ENCODE data around the gene MAPRE2.

MAPRE2 gene

DNA sequence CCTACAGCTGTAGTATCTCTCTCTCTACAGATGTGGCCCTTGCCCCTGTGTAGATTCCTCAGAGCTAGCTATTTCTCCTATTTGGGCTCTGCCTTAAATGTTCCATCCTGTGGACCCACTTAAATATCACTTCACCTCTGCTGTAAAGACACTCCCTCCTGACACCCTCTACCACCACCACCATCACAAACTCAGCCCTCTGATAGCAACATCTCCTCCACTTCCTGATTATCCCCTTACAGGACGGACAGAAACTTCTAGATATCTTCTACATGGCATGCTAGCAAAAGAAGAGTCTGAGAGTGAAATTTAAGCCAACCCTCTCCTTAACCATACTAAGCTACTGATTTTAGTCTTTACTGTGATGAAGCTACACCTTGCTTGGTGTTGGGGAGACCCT lies 3.2 kb upstream of the MAPRE2 start:
- no peak for DNase-seq (ENCODE audit: low read depth, low spot score)

DNA sequence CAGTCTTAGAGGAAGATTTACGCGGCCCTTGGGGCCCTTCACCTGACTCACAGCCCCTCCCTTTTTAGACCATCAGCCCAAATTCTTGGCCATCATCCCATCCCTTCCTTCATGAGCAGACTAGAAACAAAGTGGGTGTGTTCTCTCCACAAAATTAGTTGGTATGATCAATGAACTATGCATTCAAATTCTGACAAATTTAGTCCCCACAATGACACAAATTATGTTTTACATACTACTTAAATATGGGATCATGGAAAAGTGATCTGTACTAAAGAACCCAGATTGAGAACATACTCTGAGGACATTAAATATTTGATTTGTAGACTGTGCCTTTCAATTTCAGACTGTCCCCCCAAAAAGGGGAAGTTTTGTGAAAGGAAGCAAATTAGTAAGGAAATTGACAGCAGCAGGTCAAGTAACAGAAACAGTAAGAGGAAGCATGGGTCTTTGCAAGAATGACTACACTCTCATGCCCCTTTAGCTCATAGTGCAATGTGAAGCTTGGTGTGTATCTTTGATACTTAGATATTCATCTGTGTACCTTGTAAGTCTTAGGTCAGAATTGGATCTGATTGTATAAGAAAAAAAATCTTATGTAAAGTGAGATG lies 2.2 kb upstream of the MAPRE2 start:
- DNase-seq (ENCODE audit: low read depth, low spot score) = no peak

DNA sequence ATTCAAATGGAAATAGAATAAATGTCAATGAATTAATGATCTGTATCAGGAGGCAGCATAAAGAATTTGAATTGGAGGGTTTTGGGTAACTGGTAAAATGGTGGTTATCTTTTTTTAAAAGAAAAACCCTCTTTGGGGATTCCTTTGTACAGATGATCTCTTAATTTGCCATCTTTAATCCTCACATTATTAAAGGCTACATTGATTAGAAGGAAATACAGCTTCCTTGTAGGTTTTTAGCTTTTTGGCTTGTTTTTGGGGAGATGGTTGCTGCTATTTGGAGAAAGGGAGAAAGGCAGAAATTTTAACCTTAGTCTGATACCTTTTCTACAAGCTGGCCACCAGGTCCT lies 600 bp upstream of the MAPRE2 start:
- no peak for DNase-seq (ENCODE audit: low read depth, low spot score)

DNA sequence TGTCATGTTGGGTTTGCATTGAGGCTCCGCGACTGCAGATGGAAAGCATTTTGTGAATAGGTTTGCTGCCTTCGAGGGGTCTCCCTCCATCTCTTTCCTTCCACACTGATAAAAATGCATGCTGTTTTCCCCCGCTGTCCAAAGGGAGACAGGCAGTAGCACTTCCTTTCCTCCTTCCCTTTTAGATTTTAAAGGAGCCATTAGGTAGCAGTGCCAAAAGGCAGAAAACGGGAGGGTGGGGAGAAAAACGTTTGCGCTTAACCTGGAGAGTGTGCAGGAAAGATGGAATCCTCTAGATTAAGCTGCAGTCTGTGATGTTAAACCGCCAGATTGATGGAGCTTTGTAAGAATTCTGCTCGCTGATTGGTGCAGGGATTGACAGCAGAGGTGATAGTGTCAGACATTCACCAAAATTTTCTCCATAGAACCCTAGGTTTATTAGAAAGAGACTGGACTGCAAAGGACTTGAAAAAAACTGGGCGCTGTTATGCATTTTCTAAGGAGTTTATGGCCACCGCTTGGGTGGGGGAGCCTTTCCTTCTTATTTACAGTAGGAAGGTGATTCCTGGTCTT lies 688 bp downstream of the MAPRE2 start:
- no peak for DNase-seq (ENCODE audit: low read depth, low spot score)

DNA sequence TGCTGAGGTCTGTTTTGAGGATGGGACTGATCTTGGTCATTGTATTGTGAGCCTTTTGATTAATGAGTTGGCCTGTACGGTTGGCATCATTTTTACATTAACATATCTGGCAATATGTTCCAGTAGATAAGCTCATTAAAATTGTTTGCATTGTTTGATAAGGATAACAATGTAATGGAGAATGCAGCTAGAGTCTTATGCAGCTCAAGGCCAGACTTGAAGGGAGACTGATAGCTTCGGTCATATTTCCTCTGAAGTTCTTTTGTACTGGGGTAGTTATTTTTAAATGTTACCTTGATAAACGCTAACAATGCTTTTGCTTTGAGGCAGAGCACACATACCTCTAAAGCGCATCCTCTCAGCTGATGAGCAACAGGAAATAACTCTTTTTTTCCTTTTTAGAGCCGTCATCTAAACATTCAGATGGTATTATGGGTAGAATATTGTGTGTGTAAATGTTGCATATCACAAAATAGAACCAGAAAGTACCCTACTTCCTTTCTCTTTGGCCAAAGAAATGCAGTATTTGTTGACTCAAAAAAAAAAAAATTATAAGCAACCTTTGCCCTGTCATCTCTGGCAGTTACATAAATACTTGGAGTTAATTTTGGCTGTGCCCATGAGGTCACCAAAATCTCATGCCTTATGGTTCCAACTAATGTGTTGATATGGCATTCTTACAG lies 1.3 kb downstream of the MAPRE2 start:
- DNase-seq (ENCODE audit: low read depth, low spot score) = no peak

DNA sequence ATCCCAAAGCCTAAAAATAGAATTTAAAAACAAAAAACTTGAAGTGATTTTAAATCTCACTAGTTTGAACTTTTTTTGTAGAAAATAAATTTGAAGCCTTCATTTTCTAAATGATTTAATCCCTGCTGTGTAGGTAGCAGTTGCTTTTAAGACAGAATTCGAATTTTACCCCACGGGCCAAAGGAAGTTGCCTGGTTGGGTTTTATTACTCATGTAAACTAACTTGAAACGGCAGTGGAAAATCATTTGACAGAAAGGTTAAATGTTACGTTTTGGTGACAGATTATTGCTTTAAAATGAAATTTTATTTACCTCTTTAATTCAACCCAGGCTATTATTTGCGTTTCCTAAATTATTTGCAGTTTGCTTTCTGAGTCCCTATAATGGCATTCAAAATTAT lies 2.0 kb downstream of the MAPRE2 start:
- no peak for DNase-seq (ENCODE audit: low read depth, low spot score)

DNA sequence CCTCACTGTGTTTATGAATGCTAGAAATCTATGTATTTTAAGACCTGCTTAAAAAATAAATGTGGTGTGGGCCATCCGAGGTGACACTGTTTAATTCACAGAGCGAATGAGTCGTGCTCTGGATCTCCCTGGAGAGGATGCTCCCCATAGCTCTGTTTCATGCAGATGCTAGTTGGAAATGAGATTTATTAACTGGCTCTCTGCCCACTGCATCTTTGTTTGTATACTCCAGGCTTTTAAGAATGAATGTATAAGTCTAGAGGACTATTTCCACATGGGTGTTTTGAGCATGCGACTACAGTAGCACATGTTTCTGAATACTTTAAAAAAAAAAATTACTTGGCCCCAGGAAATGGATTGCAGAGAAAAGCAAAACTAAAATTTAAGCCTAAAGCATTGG lies 3.9 kb downstream of the MAPRE2 start:
- DNase-seq (ENCODE audit: low read depth, low spot score) = no peak

DNA sequence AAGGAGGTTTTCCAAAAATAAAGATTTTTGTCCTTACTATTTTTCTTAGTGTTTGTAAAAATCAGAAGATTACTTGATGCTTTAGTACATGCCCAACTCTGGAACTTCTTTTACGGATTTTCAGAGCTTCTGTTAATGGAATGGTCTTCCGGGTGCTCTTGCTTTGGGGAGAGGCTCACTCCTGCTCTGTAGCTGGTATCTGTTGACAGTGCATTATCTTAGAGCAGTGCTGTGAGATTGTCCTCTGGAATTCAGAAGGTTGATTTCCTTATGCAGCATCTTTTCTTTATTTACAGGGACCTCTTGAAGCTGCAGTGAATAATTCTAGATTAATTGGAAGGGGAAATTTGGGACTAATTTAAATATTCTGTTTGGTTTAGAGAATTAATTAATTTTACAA lies 4.6 kb downstream of the MAPRE2 start:
- no peak for DNase-seq (ENCODE audit: low read depth, low spot score)

DNA sequence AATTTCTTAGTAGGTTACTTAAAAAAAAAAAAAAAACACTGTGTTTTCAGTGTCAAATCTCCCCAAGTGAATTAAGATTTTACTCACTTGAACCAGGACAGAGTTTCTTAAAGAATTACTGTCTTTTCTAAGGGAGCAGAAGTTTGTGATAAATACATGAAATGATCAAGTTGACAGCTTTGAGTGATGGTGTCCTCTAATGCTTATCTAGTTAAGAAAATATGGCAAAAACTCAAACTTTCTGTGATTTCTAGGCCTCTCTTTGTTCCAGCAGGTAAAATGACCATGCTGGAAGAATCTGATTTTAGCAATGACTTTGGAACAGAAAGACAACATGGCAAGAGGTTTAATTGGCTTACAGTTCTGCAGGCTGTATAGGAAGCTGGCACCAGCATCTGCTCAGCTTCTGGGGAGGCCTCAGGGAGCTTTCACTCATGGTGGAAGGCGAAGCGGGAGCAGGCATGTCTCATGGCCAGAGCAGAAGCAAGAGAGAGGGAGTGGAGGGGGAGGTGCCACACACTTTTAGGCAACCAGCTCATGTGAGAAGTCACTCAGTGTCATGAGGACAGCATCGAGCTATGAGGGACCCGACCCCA lies 6.6 kb downstream of the MAPRE2 start:
- DNase-seq (ENCODE audit: low read depth, low spot score) = no peak

DNA sequence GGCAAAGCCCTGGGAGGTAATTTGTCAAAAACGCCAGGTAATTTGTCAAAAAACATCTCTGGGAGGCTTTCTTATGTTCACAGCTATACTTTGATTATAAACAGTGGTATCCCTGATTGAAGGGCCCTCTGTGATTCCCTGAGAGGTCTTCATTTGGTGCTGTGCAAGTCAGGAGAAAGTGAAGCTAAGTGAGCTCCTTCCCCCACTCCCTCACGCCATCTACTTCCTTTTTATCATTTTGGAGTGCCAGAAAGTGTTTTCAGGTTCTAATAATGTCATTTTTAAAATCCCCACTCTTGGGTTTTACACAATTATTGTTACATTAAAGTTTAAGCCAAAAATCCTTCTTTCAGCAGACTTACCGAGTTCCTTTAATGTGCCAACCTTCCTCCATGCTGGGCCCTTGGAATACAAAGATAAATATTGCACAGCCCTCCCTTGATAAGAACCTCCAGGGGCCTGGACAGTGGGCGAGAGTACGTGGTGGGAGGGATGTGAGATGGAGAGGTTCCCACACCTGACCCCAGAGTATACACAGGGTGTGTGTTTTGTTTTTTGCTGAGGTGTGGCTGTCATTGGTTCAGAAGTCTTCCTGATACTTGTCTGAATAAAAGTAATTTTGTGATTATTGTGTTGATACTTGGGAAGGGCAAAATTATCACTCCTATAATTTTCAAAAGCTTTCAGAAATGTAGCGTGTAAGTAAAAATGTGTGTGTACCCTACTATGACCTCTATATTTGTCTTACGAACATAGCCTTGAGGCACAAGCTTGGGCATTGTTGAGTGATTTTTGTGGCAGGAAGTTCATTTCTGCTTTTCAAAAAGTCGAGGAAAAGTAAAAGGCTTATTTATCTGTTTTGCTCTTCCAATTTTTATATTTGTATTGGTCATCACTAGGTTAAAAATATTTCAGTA lies 8.2 kb downstream of the MAPRE2 start:
- DNase-seq (ENCODE audit: low read depth, low spot score) = no peak

DNA sequence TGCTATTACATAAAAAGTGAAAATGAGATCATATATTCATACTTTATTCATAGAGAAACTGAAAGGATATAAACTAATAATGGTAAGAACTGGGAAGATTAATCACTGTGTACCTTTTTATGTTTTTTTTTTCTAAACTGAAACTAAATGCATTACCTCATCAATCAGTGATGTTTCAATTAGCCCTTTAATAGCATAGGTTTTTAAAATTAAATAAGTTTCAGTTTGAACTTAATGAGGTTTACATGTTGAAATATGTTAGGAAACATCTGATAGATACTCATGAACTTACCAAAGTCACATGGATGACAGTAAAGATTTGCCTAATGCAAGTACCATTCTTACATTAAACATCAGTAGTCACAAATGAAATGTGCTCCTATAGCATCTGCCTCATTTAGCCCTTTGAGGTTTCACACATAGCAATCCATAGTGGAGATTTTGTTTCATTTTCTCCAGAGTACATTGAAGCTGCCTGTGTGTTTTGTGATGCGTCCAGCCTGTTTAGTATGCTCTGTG lies 8.9 kb downstream of the MAPRE2 start:
- no peak for DNase-seq (ENCODE audit: low read depth, low spot score)

DNA sequence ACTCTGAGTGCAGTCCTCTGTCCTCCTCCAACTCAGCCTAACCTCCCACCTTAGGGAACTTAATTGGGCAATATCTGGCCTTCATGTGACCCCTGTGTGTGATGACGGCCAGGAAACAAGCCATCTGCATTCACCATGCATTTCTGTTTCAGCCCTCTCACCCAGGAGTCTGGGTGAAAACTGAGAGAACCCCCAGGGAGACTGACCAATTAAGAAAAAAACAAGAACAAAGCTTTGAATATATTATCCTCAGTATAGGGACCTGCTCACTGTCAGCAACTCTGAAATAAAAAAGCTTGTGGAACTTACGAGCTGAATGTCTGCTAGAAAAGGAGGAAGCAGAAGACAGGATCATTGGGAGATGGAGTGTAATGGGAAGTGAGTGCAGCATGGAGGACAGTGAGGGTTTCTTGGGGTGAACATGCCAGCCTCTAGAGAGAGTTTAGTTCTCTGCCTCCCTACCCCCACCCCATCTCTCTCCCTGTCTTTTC lies 9.5 kb downstream of the MAPRE2 start:
- no peak for DNase-seq (ENCODE audit: low read depth, low spot score)

DNA sequence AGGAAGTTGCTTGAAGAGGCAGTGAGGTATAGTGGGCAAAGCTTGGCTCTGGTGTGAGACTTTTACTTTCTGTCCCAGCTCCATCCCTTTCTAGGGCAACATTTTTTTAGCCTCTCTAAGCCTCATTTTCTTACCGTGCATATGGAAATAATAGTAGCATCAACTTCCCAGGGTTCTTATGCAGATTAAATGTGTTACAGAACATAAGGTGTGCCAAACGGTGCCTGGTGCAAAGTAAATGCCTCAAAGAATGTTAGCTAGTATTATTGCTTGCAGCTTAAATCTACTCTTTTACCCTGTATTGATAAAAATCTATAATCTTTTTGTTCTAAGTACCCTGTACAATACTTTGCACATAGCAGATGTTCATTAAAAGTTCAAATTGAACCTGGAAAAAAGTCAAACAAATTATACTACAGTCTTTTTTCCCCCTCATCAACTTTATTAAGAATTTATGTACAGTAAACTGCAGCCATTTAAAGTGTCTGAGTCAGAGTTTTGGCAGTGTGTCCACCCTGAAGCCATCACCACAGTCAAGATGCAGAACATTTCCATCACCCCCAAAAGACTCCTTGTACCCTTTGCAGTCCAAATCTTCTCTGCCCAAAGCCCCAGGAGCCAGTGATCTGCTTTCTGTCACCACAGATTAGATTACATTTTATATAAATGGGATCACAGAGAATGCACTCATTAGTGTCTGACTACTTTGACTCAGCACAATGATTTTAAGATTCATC lies 10.6 kb downstream of the MAPRE2 start:
- no peak for DNase-seq (ENCODE audit: low read depth, low spot score)

DNA sequence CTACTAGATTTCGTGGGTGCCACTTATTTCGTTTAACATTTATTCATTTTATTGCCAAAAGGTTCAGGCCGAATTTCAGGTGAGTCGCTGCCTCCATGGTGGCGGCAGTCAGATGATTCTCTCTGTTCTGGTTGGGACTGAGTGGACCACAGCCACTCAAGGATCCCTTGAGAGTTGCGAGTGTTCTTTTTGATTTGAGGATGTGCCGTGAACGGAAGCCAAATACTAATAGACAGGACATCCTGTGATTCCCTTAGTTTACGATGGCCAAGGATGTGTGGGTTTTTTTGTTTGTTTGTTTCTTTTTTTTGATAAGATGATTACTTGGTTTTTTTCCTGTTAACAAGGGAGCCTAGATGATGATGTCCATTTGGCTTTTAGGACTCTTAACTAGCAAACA lies 13.2 kb downstream of the MAPRE2 start:
- DNase-seq (ENCODE audit: low read depth, low spot score) = no peak

DNA sequence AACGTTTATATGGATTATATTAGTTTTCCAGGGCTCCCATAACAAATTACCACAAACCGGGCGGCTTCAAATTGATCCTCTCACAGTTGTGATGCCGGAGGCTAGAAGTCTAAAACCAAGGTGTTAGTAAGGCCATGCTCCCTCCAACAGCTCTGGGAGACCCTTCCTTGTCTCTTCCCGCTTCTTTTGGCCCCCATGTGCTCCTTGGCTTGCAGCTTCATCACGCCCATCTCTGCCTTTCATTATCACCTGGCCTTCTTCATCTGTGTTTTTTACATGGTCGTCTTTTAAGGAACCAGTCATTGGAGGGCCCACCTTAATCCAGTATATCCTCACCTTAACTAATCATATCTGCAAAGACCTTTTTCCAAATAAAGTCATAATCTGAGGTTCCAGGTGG lies 13.9 kb downstream of the MAPRE2 start:
- DNase-seq (ENCODE audit: low read depth, low spot score) = no peak

DNA sequence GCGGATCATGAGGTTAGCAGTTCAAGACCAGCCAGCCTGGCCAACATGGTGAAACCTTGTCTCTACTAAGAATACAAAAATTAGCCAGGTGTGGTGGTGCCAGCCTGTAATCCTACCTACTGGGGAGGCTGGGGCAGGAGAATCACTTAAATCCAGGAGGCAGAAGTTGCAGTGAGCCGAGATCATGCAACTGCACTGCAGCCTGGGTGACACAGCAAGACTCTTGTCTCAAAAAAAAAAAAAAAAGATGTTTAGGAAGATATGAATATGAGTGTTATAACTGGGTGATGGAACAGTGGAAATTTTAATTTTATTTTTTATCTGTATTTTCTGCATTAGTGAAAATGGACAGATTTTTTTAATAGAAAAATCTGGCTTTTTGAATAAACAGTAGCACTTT lies 14.5 kb downstream of the MAPRE2 start:
- no peak for DNase-seq (ENCODE audit: low read depth, low spot score)

DNA sequence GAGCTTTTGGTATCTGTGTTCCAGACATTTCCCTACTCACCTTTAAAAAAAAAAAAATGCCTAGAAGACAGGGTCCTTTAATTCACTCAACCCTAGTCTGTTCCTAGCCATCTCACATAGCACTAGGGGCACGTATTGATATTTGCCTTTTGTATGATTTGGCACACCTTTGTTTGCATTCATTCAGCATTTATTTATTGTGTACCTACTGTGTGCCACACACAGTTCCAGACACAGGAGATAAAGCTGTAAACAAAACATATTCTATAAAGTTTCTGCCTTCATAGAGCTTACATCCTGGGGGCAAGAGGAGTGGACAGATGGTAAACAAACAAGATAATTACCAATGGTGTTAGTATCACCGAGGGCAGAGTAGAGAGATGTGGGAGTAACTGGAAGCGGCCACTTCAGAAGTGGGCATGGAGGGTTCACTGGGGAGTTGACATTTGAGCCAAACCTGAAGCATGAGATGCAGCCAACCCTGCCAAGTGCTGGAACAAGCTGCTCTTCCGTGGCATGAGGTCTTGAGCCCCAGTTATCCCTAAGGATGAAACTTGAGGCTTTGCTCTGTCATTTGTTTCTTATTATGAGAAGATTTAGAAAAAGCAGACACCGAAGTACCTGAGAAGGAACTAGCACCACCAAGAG lies 18.2 kb downstream of the MAPRE2 start:
- no peak for DNase-seq (ENCODE audit: low read depth, low spot score)

DNA sequence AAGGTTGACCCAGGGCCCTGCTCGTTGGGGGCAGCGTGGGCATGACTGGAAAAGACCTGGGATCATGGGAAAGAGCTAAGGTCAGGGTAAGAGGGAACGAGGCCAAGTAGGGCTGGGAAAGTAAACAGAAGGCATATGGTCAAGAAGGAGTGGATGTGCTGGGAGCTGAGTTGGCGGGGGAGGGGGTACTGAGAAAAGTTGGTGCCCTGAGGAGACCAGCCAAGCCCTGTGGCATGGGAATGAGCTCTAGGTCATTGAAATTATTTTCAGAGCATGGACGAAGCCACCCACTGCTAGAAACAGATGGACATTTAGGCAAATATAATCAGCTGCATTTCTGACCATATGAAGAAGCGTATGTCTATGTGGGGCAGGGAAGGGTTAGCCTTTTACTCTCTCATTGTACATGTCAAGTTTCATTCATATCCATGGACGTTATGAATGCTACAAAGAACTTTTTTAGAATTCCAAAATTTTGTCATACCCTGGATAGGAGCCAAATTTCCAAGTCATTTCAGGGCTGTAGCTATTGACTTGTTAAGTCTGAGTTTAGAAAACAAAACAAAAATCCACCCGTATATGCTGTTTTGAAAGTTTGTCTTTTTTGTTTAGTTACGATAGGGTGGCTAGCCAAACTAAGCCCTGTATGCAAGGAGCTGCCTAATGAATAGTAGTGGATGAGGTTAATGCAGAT lies 19.1 kb downstream of the MAPRE2 start:
- DNase-seq (ENCODE audit: low read depth, low spot score) = no peak

DNA sequence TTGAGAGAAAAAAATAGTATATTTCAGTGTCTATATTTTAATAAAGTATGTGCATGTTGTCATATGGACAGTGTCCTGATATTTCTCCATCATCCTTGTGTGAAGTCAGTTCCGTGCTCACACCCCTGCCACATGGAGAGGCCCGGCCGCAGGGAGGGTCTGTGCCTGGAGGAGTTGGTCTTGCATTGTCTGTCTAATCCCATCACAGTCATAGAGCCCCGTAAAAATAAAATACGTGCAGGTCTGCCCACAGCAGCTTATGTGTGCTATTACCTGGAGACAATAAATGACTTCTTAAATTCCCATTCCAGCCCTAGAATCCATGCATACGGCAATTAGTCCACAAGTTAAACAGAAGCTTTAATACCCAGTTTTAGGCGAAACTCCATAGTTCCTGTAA lies 20.1 kb downstream of the MAPRE2 start:
- no peak for DNase-seq (ENCODE audit: low read depth, low spot score)

DNA sequence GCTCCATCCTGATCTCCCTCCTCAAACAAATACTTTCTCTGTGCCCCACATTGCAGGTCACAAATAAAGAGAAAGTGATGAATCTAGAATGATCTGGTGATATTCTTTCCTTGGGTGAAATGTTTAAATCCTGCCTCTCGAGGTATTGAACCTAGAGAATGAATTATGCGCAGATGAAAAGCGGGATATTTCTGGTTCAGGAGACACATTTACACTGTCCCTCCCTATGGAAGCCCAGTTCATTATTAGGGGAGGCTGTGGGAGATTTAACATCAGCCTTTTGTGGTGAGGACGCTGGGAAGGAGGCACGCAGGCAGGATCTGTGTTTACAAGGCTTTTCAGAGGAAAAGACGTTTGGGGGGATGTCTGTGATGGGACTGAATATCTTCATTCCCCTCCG lies 20.6 kb downstream of the MAPRE2 start:
- no peak for DNase-seq (ENCODE audit: low read depth, low spot score)
